ENCODE measurements around the gene LIPC.

LIPC gene

GRCh38 chr15:58517682-58518525, 86.1 kb downstream of the LIPC start:
- DNase-seq (ENCODE audit: low read depth) = no peak

- no peak for DNase-seq (ENCODE audit: low read depth)
Observed at GRCh38 chr15:58518626-58519025, 86.8 kb downstream of the LIPC start.

GRCh38 chr15:58519516-58519915, 87.7 kb downstream of the LIPC start:
- DNase-seq (ENCODE audit: low read depth) = no peak

- DNase-seq (ENCODE audit: low read depth) = no peak
Observed at GRCh38 chr15:58520464-58520863, 88.7 kb downstream of the LIPC start.

- DNase-seq (ENCODE audit: low read depth) = no peak
Observed at GRCh38 chr15:58520936-58521292, 89.1 kb downstream of the LIPC start.

- peak; percentile 19 for DNase-seq (ENCODE audit: low read depth)
Observed at GRCh38 chr15:58521293-58521991, 89.7 kb downstream of the LIPC start.

GRCh38 chr15:58522391-58522790, 90.6 kb downstream of the LIPC start:
- DNase-seq (ENCODE audit: low read depth) = no peak

- no peak for DNase-seq (ENCODE audit: low read depth)
Observed at GRCh38 chr15:58522865-58523264, 91.1 kb downstream of the LIPC start.

- no peak for DNase-seq (ENCODE audit: low read depth)
Observed at GRCh38 chr15:58523634-58524033, 91.8 kb downstream of the LIPC start.

- DNase-seq (ENCODE audit: low read depth) = no peak
Observed at GRCh38 chr15:58524247-58524646, 92.5 kb downstream of the LIPC start.

- no peak for DNase-seq (ENCODE audit: low read depth)
Observed at GRCh38 chr15:58525991-58526421, 94.2 kb downstream of the LIPC start.

- no peak for DNase-seq (ENCODE audit: low read depth)
Observed at GRCh38 chr15:58526647-58527192, 94.9 kb downstream of the LIPC start.

GRCh38 chr15:58527573-58528187, 95.9 kb downstream of the LIPC start:
- DNase-seq (ENCODE audit: low read depth) = no peak

- no peak for DNase-seq (ENCODE audit: low read depth)
Observed at GRCh38 chr15:58528188-58528870, 96.5 kb downstream of the LIPC start.

GRCh38 chr15:58529041-58529440, 97.2 kb downstream of the LIPC start:
- DNase-seq (ENCODE audit: low read depth) = no peak

GRCh38 chr15:58530056-58530590, 98.3 kb downstream of the LIPC start:
- no peak for DNase-seq (ENCODE audit: low read depth)

- no peak for DNase-seq (ENCODE audit: low read depth)
Observed at GRCh38 chr15:58532126-58532525, 100.3 kb downstream of the LIPC start.

GRCh38 chr15:58534556-58534955, 102.8 kb downstream of the LIPC start:
- DNase-seq (ENCODE audit: low read depth) = no peak

GRCh38 chr15:58535337-58535736, 103.5 kb downstream of the LIPC start:
- DNase-seq (ENCODE audit: low read depth) = no peak

- no peak for DNase-seq (ENCODE audit: low read depth)
Observed at GRCh38 chr15:58535894-58536293, 104.1 kb downstream of the LIPC start.

- no peak for DNase-seq (ENCODE audit: low read depth)
Observed at GRCh38 chr15:58536414-58536813, 104.6 kb downstream of the LIPC start.

GRCh38 chr15:58537033-58537432, 105.2 kb downstream of the LIPC start:
- no peak for DNase-seq (ENCODE audit: low read depth)
